A549 treated with Hydrocortisone at 1 μM for 4 hours (cell line): ENCODE measurements around the gene SLC31A2. TPM values are rescaled to one million over a fixed set of nuclear protein-coding genes. Genes with fewer than 3 reads are reported as not detected.

Experiments
- total RNA-seq: library from RNA; stranded (reverse); fragments of 200-300 nt; extraction: Qiagen RNA extraction; gene quantifications from 5 replicates; pipeline ENCODE4 v1.2.3, GENCODE V29; 2022

Gene SLC31A2
- 6.9 to 8.1 TPM (median 7.6 TPM) in 5 replicates for total RNA-seq

GRCh38 chr9:113150670-113151611, at the start of gene SLC31A2:
Gene SLC31A2, plus strand, starts transcription at chr9:113151007. Its CDS starts 68 bp downstream, at chr9:113151075.

Other genes with a start within 250 kb of the SLC31A2 start
- 0.62 to 0.89 TPM (median 0.84 TPM) in 5 replicates for gene ZNF883, start 138.8 kb upstream of the SLC31A2 start, total RNA-seq
- gene ZFP37, start 94.3 kb upstream of the SLC31A2 start, total RNA-seq = 1.3 to 2.5 TPM (median 1.9 TPM) in 5 replicates
- gene FKBP15, start 70.3 kb downstream of the SLC31A2 start, total RNA-seq = 16.4 to 17.7 TPM (median 16.5 TPM) in 5 replicates
- 17.3 to 23.9 TPM (median 19.4 TPM) in 5 replicates for gene SLC31A1, start 70.5 kb downstream of the SLC31A2 start, total RNA-seq
- gene CDC26, start 124.6 kb downstream of the SLC31A2 start, total RNA-seq = 42.4 to 59.7 TPM (median 46.0 TPM) in 5 replicates
- 52.5 to 69.6 TPM (median 55.1 TPM) in 5 replicates for gene PRPF4, start 124.7 kb downstream of the SLC31A2 start, total RNA-seq
- not detected in 5 replicates for gene RNF183, start 152.4 kb downstream of the SLC31A2 start, total RNA-seq
- 0.90 to 1.5 TPM (median 1.1 TPM) in 5 replicates for gene WDR31, start 189.3 kb downstream of the SLC31A2 start, total RNA-seq
- 0.06 to 0.12 TPM in 2 of 5 replicates, not detected in the others for gene BSPRY, start 198.5 kb downstream of the SLC31A2 start, total RNA-seq
- 17.7 to 25.5 TPM (median 23.0 TPM) in 5 replicates for gene HDHD3, start 226.0 kb downstream of the SLC31A2 start, total RNA-seq